Aorta (tissue), 5 donors: ENCODE data around the gene SMCO1. TPM values are rescaled to one million over a fixed set of nuclear protein-coding genes. Genes with fewer than 3 reads are reported as not detected.

Experiments
- ATAC-seq: fragments of 200-7000 bp; cut with Tn5 transposase; one replicate; pipeline ENCODE4 v1.9.1; 2022; ENCODE audit warnings: moderate library complexity; ENCODE audit not compliant: low FRiP score
- DNase-seq, 2 donors: peaks; one replicate each; pipeline ENCODE4 v3.0.0-alpha.2; 2020
- H3K27ac ChIP-seq, 2 donors: one replicate each; pipeline ENCODE4 v1.5.1; 2013; ENCODE audit warnings: low read length in 2 of 2, mild to moderate bottlenecking in 2 of 2, moderate library complexity in 2 of 2, control low read depth in 1 of 2, inconsistent platforms in 1 of 2, low read depth in 1 of 2
- H3K27me3 ChIP-seq, 2 donors: one replicate each; pipeline ENCODE4 v1.6.1; 2013; ENCODE audit warnings: control low read depth in 1 of 2, low read length in 1 of 2, mild to moderate bottlenecking in 1 of 2, moderate library complexity in 1 of 2; ENCODE audit not compliant: insufficient read depth in 2 of 2, control insufficient read depth in 1 of 2
- H3K36me3 ChIP-seq, 2 donors: one replicate each; pipeline ENCODE4 v1.6.1; 2013; ENCODE audit warnings: control low read depth in 1 of 2, low read length in 1 of 2, mild to moderate bottlenecking in 1 of 2; ENCODE audit not compliant: insufficient read depth in 2 of 2, control insufficient read depth in 1 of 2
- H3K4me1 ChIP-seq, 2 donors: one replicate each; pipeline ENCODE4 v1.6.1; 2013; ENCODE audit warnings: low read length in 2 of 2, control low read depth in 1 of 2, mild to moderate bottlenecking in 1 of 2, moderate library complexity in 1 of 2; ENCODE audit not compliant: insufficient read depth in 2 of 2, control insufficient read depth in 1 of 2
- H3K4me3 ChIP-seq, 2 donors: one replicate each; pipeline ENCODE4 v1.5.1; 2013; ENCODE audit warnings: low read length in 2 of 2, control low read depth in 1 of 2, mild to moderate bottlenecking in 1 of 2
- H3K9me3 ChIP-seq: one replicate; pipeline ENCODE4 v1.6.1; 2013; ENCODE audit warnings: mild to moderate bottlenecking, low read length; ENCODE audit not compliant: control insufficient read depth
- WGBS, 2 donors: extraction: QIAGEN DNeasy Blood & Tissue Kit; methylation state at CpG; one replicate each; pipeline ENCODE4 v1.1.7; 2013; 5-methylcytosine and 5-hydroxymethylcytosine counted together
- intact Hi-C, 2 donors: fragments of 100-400 bp; cut with DNase I; formaldehyde crosslinking; loops; one replicate each; pipeline versions ENCODE4 v1.14.2 to v1.15.0; 2022
- long read RNA-seq, 2 donors: library from polyadenylated mRNA; unstranded; transcript quantifications; one replicate each; pipeline ENCODE4 v2.0.0, GENCODE V29; 2020 to 2021
- polyA plus RNA-seq, 2 donors: library from polyadenylated mRNA; stranded (reverse); fragments of 200-250 nt; gene quantifications; one replicate each; pipeline ENCODE4 v1.2.3, GENCODE V29; 2013
- total RNA-seq, 2 donors: library from RNA; stranded (reverse); fragmentation: NEBNext Ultra II Directional; extraction: Animal tissue kit (Norgen Biotek cat#: 25700); gene quantifications; one replicate each; pipeline ENCODE4 v1.2.1, GENCODE V29; 2021
- donor health status: healthy with polysubstance abuse.
- donor health status: Bipolar disorder and iron deficiency.
- donor health status: DM: no; HTN: no; CAD: no.
- donor health status: DM: no; HTN: no; CAD: no.
- donor health status: DM: yes; HTN: yes; CAD: no.

Gene SMCO1, protein sequence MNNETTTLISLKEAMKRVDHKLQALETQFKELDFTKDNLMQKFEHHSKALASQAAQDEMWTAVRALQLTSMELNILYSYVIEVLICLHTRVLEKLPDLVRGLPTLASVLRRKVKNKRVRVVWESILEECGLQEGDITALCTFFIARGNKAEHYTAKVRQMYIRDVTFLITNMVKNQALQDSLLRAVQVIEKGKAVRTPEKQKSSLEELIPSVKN
- total RNA-seq (not detected), polyA plus RNA-seq (not detected)
- long read RNA-seq, donor 1 = 0 reads
- long read RNA-seq, donor 2 = 0 reads

- no peaks in the 10 kb centered on the region for H3K27me3 ChIP-seq
- 87 to 89% methylated on average over 10 of the region's 10 CpGs for WGBS, 2 donors
- no peak within 1 kb of the TSS for H3K4me3 ChIP-seq
- intact Hi-C loops = no loop called here
- H3K9me3 ChIP-seq = peaks cover 9% of the 10 kb centered on the region
- ATAC-seq (no peak), DNase-seq (no peak)
- H3K36me3 ChIP-seq = no peaks in the 10 kb centered on the region
- H3K4me1 ChIP-seq = no peaks in the 10 kb centered on the region
- no peak within 1 kb of the TSS for H3K27ac ChIP-seq
Measured at GRCh38 chr3:196514913-196515621, at the start of gene SMCO1. SMCO1 (minus strand) TSS chr3:196515346; CDS start chr3:196515209, 137 bp downstream.

DNA sequence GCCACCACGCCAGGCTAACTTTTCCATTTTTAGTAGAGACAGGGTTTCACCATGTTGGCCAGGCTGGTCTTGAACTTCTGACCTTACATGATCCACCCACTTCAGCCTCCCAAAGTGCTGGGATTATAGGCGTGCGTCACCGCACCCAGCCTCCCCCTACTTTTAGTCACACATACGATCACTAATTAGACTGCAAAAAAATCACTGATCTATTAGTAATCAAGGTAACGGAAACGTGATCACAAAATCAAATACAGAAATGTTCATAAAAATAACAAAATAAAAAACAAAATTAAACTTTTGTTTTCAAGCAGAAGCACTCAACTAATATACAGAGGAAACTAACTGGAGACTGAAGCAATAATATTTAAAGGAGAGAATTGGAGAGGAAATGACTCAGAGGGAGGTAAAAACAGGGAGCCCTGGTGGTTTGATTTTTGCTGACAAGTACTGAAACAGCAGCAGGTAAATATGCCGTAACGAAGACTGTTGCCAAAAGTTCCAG lies 48.6 kb upstream of the SMCO1 start:
- 89% methylated on average over 9 of the region's 9 CpGs for WGBS, 2 donors
- no peaks in the 10 kb centered on the region for H3K9me3 ChIP-seq
- no peak for ATAC-seq
- H3K27me3 ChIP-seq = no peaks in the 10 kb centered on the region
- H3K36me3 ChIP-seq = peaks cover 0 to 4% of the 10 kb centered on the region in 2 donors
- no peaks in the 10 kb centered on the region for H3K4me1 ChIP-seq
- intact Hi-C loops = no loop called here
- DNase-seq = no peak
- no peak overlapping the region for H3K27ac ChIP-seq
- no peak overlapping the region for H3K4me3 ChIP-seq

DNA sequence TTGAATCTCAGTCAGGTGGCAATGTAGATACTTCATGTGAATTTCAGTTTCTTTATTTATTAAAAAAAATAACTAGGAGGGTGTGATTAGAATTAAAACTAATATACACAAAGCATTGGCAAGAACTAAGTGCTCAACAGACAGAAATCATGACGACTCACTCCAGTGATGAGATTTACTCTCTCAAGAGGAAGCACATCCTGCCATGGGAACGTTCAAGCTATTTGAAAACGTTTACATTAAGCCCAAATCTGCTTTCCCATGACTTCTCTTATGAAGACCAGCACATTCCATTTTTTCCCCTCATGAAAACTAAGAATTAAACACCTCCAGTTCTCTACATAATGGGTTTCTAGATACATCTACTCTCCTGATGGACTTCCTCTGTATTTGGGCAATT lies 44.7 kb upstream of the SMCO1 start:
- peaks cover 0 to 6% of the 10 kb centered on the region in 2 donors for H3K36me3 ChIP-seq
- no peak for DNase-seq
- H3K27me3 ChIP-seq = no peaks in the 10 kb centered on the region
- no peak overlapping the region for H3K4me3 ChIP-seq
- no peak for ATAC-seq
- no peaks in the 10 kb centered on the region for H3K4me1 ChIP-seq
- 20 to 26% methylated on average over 3 of the region's 3 CpGs for WGBS, 2 donors
- H3K27ac ChIP-seq = no peak overlapping the region
- no peaks in the 10 kb centered on the region for H3K9me3 ChIP-seq
- intact Hi-C loops = no loop called here

- ATAC-seq = no peak
- Histone ChIP-seq H3K36me3 (peaks cover 0 to 6% of the 10 kb centered on the region in 2 donors), H3K27ac (no peak overlapping the region), H3K27me3 (no peaks in the 10 kb centered on the region), H3K4me3 (no peak overlapping the region), H3K4me1 (no peaks in the 10 kb centered on the region), H3K9me3 (no peaks in the 10 kb centered on the region)
- intact Hi-C loops = no loop called here
- no peak for DNase-seq
Measured at GRCh38 chr3:196558476-196558875, 43.3 kb upstream of the SMCO1 start.

DNA sequence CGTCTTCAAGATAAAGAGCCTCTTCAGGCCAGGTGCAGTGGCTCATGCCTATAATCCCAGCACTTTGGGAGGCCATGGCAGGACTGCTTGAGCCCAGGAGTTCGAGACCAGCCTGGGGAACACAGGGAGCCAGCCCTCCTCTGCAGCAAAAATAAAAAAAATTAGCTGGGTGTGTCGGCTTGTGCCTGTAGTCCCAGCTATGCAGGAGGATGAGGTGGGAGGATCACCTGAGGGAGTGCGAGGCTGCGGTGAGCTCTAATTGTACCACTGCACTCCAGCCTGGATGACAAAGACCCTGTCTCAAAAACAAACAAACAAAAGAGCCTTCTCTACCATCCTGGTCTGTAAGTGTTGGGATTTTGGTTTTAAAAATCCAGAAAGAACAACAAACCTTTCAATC lies 42.1 kb upstream of the SMCO1 start:
- WGBS, 2 donors = 88 to 90% methylated on average over 5 of the region's 5 CpGs
- DNase-seq (no peak), ATAC-seq (no peak)
- peaks cover 0 to 6% of the 10 kb centered on the region in 2 donors for H3K36me3 ChIP-seq
- no peak overlapping the region for H3K27ac ChIP-seq
- intact Hi-C loops = no loop called here
- no peaks in the 10 kb centered on the region for H3K9me3 ChIP-seq
- H3K4me1 ChIP-seq = no peaks in the 10 kb centered on the region
- no peak overlapping the region for H3K4me3 ChIP-seq
- H3K27me3 ChIP-seq = no peaks in the 10 kb centered on the region

- intact Hi-C loops = no loop called here
- Histone ChIP-seq H3K9me3 (no peaks in the 10 kb centered on the region), H3K4me1 (no peaks in the 10 kb centered on the region), H3K36me3 (peaks cover 0 to 4% of the 10 kb centered on the region in 2 donors), H3K27ac (no peak overlapping the region), H3K4me3 (no peak overlapping the region), H3K27me3 (no peaks in the 10 kb centered on the region)
- WGBS, 2 donors = 86 to 87% methylated on average over 3 of the region's 3 CpGs
- no peak for DNase-seq
- no peak for ATAC-seq
Measured at GRCh38 chr3:196555295-196555694, 40.1 kb upstream of the SMCO1 start.

DNA sequence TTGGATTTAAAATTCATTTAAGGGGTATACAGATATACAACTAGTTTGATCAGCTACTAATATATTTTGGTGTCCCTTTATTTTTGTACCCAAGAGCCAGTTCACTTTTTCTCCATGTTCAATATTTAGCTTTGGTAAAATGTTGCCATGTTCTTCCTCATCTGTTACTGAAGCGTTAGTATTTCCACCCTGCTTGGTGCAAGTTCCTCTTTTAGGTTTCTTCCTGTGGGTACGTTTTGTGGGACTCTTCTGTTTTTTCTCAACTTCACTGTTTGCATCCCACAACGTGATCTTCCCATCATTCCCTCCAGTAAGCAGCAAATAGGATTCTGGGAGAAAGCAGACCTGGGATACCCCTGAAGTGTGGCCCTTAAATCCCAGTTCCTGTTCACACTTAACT lies 39.1 kb upstream of the SMCO1 start:
- H3K27me3 ChIP-seq = no peaks in the 10 kb centered on the region
- intact Hi-C loops = no loop called here
- WGBS, 2 donors = 74 to 79% methylated on average over 3 of the region's 3 CpGs
- no peak overlapping the region for H3K4me3 ChIP-seq
- ATAC-seq = no peak
- no peaks in the 10 kb centered on the region for H3K9me3 ChIP-seq
- DNase-seq = no peak
- no peak overlapping the region for H3K27ac ChIP-seq
- H3K4me1 ChIP-seq = no peaks in the 10 kb centered on the region
- H3K36me3 ChIP-seq = peaks cover 0 to 4% of the 10 kb centered on the region in 2 donors

DNA sequence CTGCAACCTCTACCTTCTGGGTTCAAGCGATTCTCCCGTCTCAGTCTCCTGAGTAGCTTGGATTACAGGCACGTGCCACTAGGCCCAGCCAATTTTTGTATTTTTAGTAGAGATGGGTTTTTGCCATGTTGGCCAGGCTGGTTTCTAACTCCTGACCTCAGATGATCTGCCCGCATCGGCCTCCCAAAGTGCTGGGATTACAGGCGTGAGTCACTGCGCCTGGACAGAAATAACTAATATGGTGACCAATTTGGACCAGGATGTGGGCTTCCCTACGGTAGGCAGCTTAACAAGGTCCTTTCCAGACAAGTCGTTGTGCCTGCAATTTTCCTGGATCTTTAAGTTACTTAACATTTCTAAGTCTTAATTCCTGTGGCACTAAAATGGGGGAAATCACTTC lies 38.4 kb upstream of the SMCO1 start:
- DNase-seq (no peak), ATAC-seq (no peak)
- Histone ChIP-seq H3K4me3 (no peak overlapping the region), H3K27me3 (no peaks in the 10 kb centered on the region), H3K9me3 (no peaks in the 10 kb centered on the region), H3K36me3 (peaks cover 0 to 2% of the 10 kb centered on the region in 2 donors), H3K27ac (no peak overlapping the region), H3K4me1 (no peaks in the 10 kb centered on the region)
- intact Hi-C loops = no loop called here
- 77 to 81% methylated on average over 9 of the region's 9 CpGs for WGBS, 2 donors

DNA sequence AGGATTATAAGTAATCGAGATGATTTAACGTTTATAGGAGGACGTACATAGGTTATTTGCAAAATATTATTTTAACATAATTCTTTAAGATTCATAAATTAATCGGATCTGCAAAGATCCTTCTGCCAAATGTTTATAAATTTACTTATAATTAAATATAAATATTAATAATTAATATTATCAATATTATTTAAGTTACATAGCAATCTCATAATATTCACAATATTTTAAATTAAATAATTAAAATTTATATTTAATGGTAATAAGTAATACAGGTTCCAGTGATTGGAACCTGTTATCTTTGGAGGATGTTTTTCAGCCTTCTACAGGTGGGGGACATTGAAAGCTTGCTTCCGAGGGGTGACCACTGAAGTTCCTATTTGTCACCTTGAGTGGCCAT lies 37.1 kb upstream of the SMCO1 start:
- DNase-seq (no peak), ATAC-seq (no peak)
- H3K4me1 ChIP-seq = no peaks in the 10 kb centered on the region
- no peaks in the 10 kb centered on the region for H3K36me3 ChIP-seq
- no peaks in the 10 kb centered on the region for H3K9me3 ChIP-seq
- no peak overlapping the region for H3K27ac ChIP-seq
- intact Hi-C loops = no loop called here
- 96 to 98% methylated on average over 5 of the region's 5 CpGs for WGBS, 2 donors
- no peak overlapping the region for H3K4me3 ChIP-seq
- H3K27me3 ChIP-seq = no peaks in the 10 kb centered on the region
